Lung (tissue), 12 donors: ENCODE data around the gene CYSTM1. TPM values are rescaled to one million over a fixed set of nuclear protein-coding genes. Genes with fewer than 3 reads are reported as not detected.

Experiments
- ATAC-seq: fragments of 200-7000 bp; cut with Tn5 transposase; one replicate; pipeline ENCODE4 v1.9.1; 2020; ENCODE audit warnings: moderate number of reproducible peaks; ENCODE audit not compliant: insufficient read depth, low FRiP score
- DNase-seq, 3 donors: peaks; one replicate each; pipeline ENCODE4 v3.0.0-alpha.2; 2013 to 2017
- H3K27ac ChIP-seq, 2 donors: one replicate each; pipeline ENCODE4 v1.5.1; 2013; ENCODE audit warnings: mild to moderate bottlenecking in 2 of 2, moderate library complexity in 2 of 2, control low read depth in 1 of 2, inconsistent platforms in 1 of 2, low read depth in 1 of 2, low read length in 1 of 2
- H3K27me3 ChIP-seq, 3 donors: one replicate each; pipeline ENCODE4 v1.5.1; 2013; ENCODE audit warnings: low read length in 2 of 3; ENCODE audit not compliant: control insufficient read depth in 3 of 3, insufficient read depth in 3 of 3
- H3K36me3 ChIP-seq, 4 donors: one replicate each; pipeline ENCODE4 v1.5.1; 2013; ENCODE audit warnings: low read length in 4 of 4, mild to moderate bottlenecking in 1 of 4, moderate library complexity in 1 of 4; ENCODE audit not compliant: control insufficient read depth in 4 of 4, insufficient read depth in 4 of 4
- H3K4me1 ChIP-seq, 5 donors: one replicate each; pipeline ENCODE4 v1.5.1; 2013; ENCODE audit warnings: low read length in 5 of 5, mild to moderate bottlenecking in 2 of 5, moderate library complexity in 1 of 5; ENCODE audit not compliant: control insufficient read depth in 5 of 5, insufficient read depth in 5 of 5
- H3K4me3 ChIP-seq: one replicate; pipeline ENCODE4 v1.5.1; 2013; ENCODE audit warnings: mild to moderate bottlenecking, control low read depth, moderate library complexity
- H3K9ac ChIP-seq, 2 donors: one replicate each; pipeline ENCODE4 v1.5.1; 2013; ENCODE audit warnings: low read length in 2 of 2, control low read depth in 1 of 2; ENCODE audit not compliant: insufficient read depth in 1 of 2
- H3K9me3 ChIP-seq, 4 donors: one replicate each; pipeline ENCODE4 v1.5.1; 2013; ENCODE audit warnings: low read length in 3 of 4, mild to moderate bottlenecking in 1 of 4, moderate library complexity in 1 of 4; ENCODE audit not compliant: control insufficient read depth in 4 of 4, insufficient read depth in 3 of 4
- CTCF ChIP-seq: IDR thresholded peaks from 2 replicates; pipeline ENCODE4 v1.5.1; 2012; ENCODE audit warnings: mild to moderate bottlenecking; ENCODE audit errors: control extremely low read depth, extremely low read depth
- WGBS, 2 donors: extraction: QIAGEN DNeasy Blood & Tissue Kit; methylation state at CpG; one replicate each; pipeline ENCODE4 v1.1.7; 2013; 5-methylcytosine and 5-hydroxymethylcytosine counted together
- polyA plus RNA-seq, 2 donors: library from polyadenylated mRNA; stranded (reverse); fragments of 200-250 nt; gene quantifications; one replicate each; pipeline ENCODE4 v1.2.1, GENCODE V29; 2013
- total RNA-seq, 2 donors: library from RNA; depleted of rRNA in 1 of 2; stranded (reverse); fragments of >200 nt in 1 of 2; gene quantifications; one replicate each; pipeline ENCODE4 v1.2.1, GENCODE V29; 2014 to 2021
- donor health status: control.
- donor health status: control.
- donor health status: Bipolar disorder and iron deficiency.
- donor health status: healthy.
- donor health status: DM: yes; HTN: yes; CAD: no.

Gene CYSTM1
- total and polyA plus RNA-seq, 4 donors = 37.1 to 274 (median 107) TPM

- H3K4me1 ChIP-seq = peaks cover 4 to 18% (median 6%) of the 10 kb centered on the region in 5 donors
- no peaks in the 10 kb centered on the region for H3K27me3 ChIP-seq
- no peaks in the 10 kb centered on the region for H3K9me3 ChIP-seq
- no peak overlapping the region for H3K4me3 ChIP-seq
- no peak for ATAC-seq
- no peak overlapping the region for H3K27ac ChIP-seq
- no peak for TF ChIP-seq CTCF
- peaks cover 0 to 5% (median 3%) of the 10 kb centered on the region in 4 donors for H3K36me3 ChIP-seq
- 90 to 92% methylated on average over 4 of the region's 4 CpGs for WGBS, 2 donors
- H3K9ac ChIP-seq = no peak overlapping the region
- DNase-seq = no peak
Measured at GRCh38 chr5:140258873-140259272, 83.9 kb downstream of the CYSTM1 start.

- Histone ChIP-seq H3K27me3 (no peaks in the 10 kb centered on the region), H3K9ac (no peak overlapping the region), H3K4me1 (peaks cover 0 to 16% (median 6%) of the 10 kb centered on the region in 5 donors), H3K36me3 (peaks cover 0 to 5% (median 3%) of the 10 kb centered on the region in 4 donors), H3K27ac (no peak overlapping the region), H3K4me3 (no peak overlapping the region), H3K9me3 (no peaks in the 10 kb centered on the region)
- TF ChIP-seq CTCF = no peak
- no peak for DNase-seq
- 83 to 86% methylated on average over 2 of the region's 2 CpGs for WGBS, 2 donors
- no peak for ATAC-seq
Measured at GRCh38 chr5:140259500-140259899, 84.5 kb downstream of the CYSTM1 start.

- Histone ChIP-seq H3K9me3 (no peaks in the 10 kb centered on the region), H3K27ac (peak overlapping the region in 1 of 2 donors; percentile 84), H3K9ac (no peak overlapping the region), H3K4me3 (no peak overlapping the region), H3K36me3 (peaks cover 0 to 5% (median 3%) of the 10 kb centered on the region in 4 donors), H3K27me3 (no peaks in the 10 kb centered on the region), H3K4me1 (peaks cover 0 to 13% (median 6%) of the 10 kb centered on the region in 5 donors)
- 97 to 98% methylated on average over 2 of the region's 2 CpGs for WGBS, 2 donors
- TF ChIP-seq CTCF = no peak
- DNase-seq (no peak), ATAC-seq (no peak)
Measured at GRCh38 chr5:140260089-140260656, 85.2 kb downstream of the CYSTM1 start.
